ENCODE results near the gene CSRP1. TPM values are rescaled to one million over a fixed set of nuclear protein-coding genes. Genes with fewer than 3 reads are reported as not detected.
A peak's percentile ranks its signal among the peaks of the same experiment; 100 is the strongest.

The CSRP1 gene
- total and polyA plus RNA-seq, 9 of the 15 experiments (the other 6 are each of a cell fraction or from before 2014, with no cell fraction given): 6.8 to 39.4 (median 23.7) TPM

DNA sequence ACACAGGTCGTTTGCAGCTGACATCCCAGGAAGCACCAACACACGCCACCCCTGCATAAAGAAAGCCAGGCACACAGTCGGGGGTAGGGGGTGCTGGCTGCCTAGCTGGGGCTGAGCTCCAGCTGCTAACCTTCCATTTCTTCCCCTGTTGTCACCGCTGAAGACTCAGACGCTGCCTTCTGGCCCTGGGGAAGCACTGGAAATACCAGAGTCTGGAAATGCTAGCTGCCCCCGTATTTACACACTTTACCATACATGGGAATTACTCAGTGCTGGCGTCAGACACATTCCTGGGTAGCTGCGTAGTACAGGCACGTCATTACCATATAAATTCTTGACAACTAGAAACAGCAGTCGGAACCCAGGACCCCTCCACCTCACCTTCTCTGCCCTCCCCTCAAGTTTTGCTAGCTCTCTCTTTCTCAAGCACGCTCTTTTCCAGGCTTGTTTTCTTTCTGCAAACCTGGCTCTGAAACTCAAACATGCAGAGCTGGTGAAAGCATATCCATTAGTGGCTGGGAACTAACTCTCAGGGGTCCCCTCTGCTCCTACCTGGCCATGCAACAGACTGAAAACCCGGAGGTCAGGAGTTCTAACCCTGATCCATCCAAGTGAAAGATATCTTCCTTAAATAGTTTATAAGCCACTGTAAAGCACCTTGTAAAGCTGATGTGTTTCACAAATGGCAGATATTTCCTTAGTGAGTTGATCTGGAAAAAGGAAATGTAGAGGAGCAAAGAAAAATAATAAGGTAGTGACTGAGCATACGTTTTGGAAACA lies 3.3 kb downstream of the CSRP1 start:
- peak overlapping the region in 1 of 2 experiments; percentile 38; a peak in 1 of 4 replicates for H3K9ac ChIP-seq (ENCODE audit: insufficient read depth in 1 of 2, low read depth in 2 of 2, low read length in 2 of 2)
- no peak overlapping the region for H2AFZ ChIP-seq (ENCODE audit: low read depth, low read length)
- WGBS (ENCODE audit: insufficient coverage, low coverage, missing lambda C conversion rate): 20% methylated on average over 13 of the region's 13 CpGs
- no peaks in the 10 kb centered on the region for H3K9me1 ChIP-seq (ENCODE audit: control insufficient read depth, insufficient read depth, low read length)
- H3K27ac ChIP-seq (ENCODE audit: extremely low read depth, low read depth, low read length): no peak overlapping the region
- no peak overlapping the region for H3K4me2 ChIP-seq (ENCODE audit: insufficient read depth, low read length)
- peaks cover 0 to 14% of the 10 kb centered on the region in 2 experiments; a peak in 1 of 5 replicates for H3K27me3 ChIP-seq (ENCODE audit: control insufficient read depth in 2 of 2, insufficient read depth in 2 of 2, low read length in 2 of 2)
- no peaks in the 10 kb centered on the region for H3K9me3 ChIP-seq (replicated peaks; ENCODE audit: control insufficient read depth, insufficient read depth, low read depth, low read length)
- in situ Hi-C loops (cut with MboI): no loop called here
- H3K36me3 ChIP-seq (ENCODE audit: control insufficient read depth, insufficient read depth, low read length): no peaks in the 10 kb centered on the region
- peaks cover 11 to 13% of the 10 kb centered on the region in 2 experiments for H3K4me1 ChIP-seq (replicated peaks in 1 of 2; ENCODE audit: control insufficient read depth in 2 of 2, insufficient read depth in 2 of 2, low read length in 2 of 2)
- H3K4me3 ChIP-seq: no peak overlapping the region
- DNase-seq (ENCODE audit: extremely low read depth in 1 of 4, low spot score in 3 of 4) (no peak), ATAC-seq (no peak), FAIRE-seq (peak; percentile 52)
- BruUV-seq (replicated peaks): no TSS peak
- ChIA-PET POLR2A (interaction anchor here (0.6 to 1.6 kb wide), 7 partner anchors 9 to 40 kb away, joined by 3 to 6 read pairs (median 4); no protein-coding TSS in a partner anchor), CTCF (ENCODE audit: low intra/inter-chr PET ratio) (no interaction called here)
- intact Hi-C loops (cut with micrococcal nuclease): no loop called here
- no peaks in the 10 kb centered on the region for H3K79me2 ChIP-seq (ENCODE audit: control insufficient read depth, insufficient read depth, low read length)
- no peaks in the 10 kb centered on the region for H4K20me1 ChIP-seq (replicated peaks; ENCODE audit: control insufficient read depth, insufficient read depth, low read length)
- TF ChIP-seq SRF (CRISPR knock-in tag; IDR thresholded peaks at IDR 0.05) (peak in 1 of 2 experiments; percentile 51; a peak in 1 of 4 replicates), CREM (IDR thresholded peaks at IDR 0.05; ENCODE audit: low read depth) (0 out of 2 replicates have a peak, but pooled peaks have one; percentile 36), CREB1 (IDR thresholded peaks at IDR 0.05) (peak; percentile 26; the same call in 1 of the 2 replicates), CREB1 (CRISPR knock-in tag; IDR thresholded peaks at IDR 0.05) (no peak), JUN (IDR thresholded peaks at IDR 0.05; ENCODE audit: borderline replicate concordance, low read depth, low read length) (peak; percentile 59; the same call in 1 of the 2 replicates), JUN (CRISPR knock-in tag; IDR thresholded peaks at IDR 0.05; ENCODE audit: borderline replicate concordance) (no peak)
- TF ChIP-seq, protein P1, sequence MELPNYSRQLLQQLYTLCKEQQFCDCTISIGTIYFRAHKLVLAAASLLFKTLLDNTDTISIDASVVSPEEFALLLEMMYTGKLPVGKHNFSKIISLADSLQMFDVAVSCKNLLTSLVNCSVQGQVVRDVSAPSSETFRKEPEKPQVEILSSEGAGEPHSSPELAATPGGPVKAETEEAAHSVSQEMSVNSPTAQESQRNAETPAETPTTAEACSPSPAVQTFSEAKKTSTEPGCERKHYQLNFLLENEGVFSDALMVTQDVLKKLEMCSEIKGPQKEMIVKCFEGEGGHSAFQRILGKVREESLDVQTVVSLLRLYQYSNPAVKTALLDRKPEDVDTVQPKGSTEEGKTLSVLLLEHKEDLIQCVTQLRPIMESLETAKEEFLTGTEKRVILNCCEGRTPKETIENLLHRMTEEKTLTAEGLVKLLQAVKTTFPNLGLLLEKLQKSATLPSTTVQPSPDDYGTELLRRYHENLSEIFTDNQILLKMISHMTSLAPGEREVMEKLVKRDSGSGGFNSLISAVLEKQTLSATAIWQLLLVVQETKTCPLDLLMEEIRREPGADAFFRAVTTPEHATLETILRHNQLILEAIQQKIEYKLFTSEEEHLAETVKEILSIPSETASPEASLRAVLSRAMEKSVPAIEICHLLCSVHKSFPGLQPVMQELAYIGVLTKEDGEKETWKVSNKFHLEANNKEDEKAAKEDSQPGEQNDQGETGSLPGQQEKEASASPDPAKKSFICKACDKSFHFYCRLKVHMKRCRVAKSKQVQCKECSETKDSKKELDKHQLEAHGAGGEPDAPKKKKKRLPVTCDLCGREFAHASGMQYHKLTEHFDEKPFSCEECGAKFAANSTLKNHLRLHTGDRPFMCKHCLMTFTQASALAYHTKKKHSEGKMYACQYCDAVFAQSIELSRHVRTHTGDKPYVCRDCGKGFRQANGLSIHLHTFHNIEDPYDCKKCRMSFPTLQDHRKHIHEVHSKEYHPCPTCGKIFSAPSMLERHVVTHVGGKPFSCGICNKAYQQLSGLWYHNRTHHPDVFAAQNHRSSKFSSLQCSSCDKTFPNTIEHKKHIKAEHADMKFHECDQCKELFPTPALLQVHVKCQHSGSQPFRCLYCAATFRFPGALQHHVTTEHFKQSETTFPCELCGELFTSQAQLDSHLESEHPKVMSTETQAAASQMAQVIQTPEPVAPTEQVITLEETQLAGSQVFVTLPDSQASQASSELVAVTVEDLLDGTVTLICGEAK (IDR thresholded peaks at IDR 0.05): no peak
- TF ChIP-seq, protein P1 (CRISPR knock-in tag; IDR thresholded peaks at IDR 0.05): no peak
- TF ChIP-seq, protein P2, sequence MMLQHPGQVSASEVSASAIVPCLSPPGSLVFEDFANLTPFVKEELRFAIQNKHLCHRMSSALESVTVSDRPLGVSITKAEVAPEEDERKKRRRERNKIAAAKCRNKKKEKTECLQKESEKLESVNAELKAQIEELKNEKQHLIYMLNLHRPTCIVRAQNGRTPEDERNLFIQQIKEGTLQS (IDR thresholded peaks at IDR 0.05): peak; percentile 53; the same call in 1 of the 2 replicates
- TF ChIP-seq, protein P2 (CRISPR knock-in tag; conservative IDR thresholded peaks at IDR 0.05): no peak
